ENCODE data around the gene PLPP3. TPM values are rescaled to one million over a fixed set of nuclear protein-coding genes. Genes with fewer than 3 reads are reported as not detected.

PLPP3 gene
- total RNA-seq, 1 donor from 2014 or later = 16.1 TPM

DNA sequence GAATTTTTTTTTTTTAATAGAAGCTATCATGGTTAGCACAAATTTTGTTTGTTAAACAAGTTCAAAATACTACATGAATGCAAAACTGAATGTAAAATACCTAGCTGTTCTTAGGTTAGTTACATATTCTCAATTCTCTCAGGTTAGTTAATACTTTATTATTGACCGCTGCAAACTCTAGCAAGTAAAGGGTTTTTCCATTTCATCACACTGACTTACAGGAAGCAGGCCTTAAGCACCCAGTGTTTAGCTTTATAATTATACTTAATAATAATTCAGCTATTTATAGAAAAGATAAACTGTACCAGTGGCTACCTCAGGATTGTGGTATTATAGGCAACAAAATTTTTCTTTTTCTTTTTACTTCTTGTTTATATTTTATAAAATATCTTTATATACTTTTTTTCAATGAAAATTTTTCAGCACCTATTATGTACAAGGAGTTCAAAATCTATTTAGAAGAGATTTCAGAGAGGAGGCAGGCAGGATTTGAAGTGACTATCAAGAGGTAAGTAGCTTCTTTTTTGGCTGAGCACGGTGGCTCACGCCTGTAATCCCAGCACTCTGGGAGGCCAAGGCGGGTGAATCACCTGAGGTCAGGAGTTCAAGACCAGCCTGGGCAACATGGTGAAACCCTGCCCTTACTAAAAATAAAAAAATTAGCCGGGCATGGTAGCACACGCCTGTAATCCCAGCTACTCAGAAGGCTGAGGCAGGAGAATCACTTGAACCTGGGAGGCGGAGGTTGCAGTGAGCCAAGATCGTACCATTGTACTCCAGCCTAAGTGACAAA, 17.9 kb downstream of the PLPP3 start:
- no peak for DNase-seq (ENCODE audit: low spot score, unreplicated experiment)
- Mint-ChIP-seq H3K27ac (no peak overlapping the region), H3K36me3 (ENCODE audit: insufficient read depth) (no peaks in the 10 kb centered on the region), H3K27me3 (no peaks in the 10 kb centered on the region), H3K4me1 (ENCODE audit: low read depth) (peaks cover 41% of the 10 kb centered on the region), H3K9me3 (ENCODE audit: low read depth) (no peaks in the 10 kb centered on the region), H3K4me3 (ENCODE audit: low read depth) (no peak overlapping the region)
- TF ChIP-seq, protein P1, sequence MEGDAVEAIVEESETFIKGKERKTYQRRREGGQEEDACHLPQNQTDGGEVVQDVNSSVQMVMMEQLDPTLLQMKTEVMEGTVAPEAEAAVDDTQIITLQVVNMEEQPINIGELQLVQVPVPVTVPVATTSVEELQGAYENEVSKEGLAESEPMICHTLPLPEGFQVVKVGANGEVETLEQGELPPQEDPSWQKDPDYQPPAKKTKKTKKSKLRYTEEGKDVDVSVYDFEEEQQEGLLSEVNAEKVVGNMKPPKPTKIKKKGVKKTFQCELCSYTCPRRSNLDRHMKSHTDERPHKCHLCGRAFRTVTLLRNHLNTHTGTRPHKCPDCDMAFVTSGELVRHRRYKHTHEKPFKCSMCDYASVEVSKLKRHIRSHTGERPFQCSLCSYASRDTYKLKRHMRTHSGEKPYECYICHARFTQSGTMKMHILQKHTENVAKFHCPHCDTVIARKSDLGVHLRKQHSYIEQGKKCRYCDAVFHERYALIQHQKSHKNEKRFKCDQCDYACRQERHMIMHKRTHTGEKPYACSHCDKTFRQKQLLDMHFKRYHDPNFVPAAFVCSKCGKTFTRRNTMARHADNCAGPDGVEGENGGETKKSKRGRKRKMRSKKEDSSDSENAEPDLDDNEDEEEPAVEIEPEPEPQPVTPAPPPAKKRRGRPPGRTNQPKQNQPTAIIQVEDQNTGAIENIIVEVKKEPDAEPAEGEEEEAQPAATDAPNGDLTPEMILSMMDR (IDR thresholded peaks at IDR 0.05; ENCODE audit: unreplicated experiment) = no peak

- no peak overlapping the region for H3K4me3 Mint-ChIP-seq (ENCODE audit: low read depth)
- no peak overlapping the region for H3K27ac Mint-ChIP-seq
- no peak for DNase-seq (ENCODE audit: low spot score, unreplicated experiment)
- H3K27me3 Mint-ChIP-seq = no peaks in the 10 kb centered on the region
- no peaks in the 10 kb centered on the region for H3K9me3 Mint-ChIP-seq (ENCODE audit: low read depth)
- TF ChIP-seq, protein P1 (IDR thresholded peaks at IDR 0.05; ENCODE audit: unreplicated experiment) = no peak
- H3K4me1 Mint-ChIP-seq (ENCODE audit: low read depth) = peaks cover 11% of the 10 kb centered on the region
- H3K36me3 Mint-ChIP-seq (ENCODE audit: insufficient read depth) = no peaks in the 10 kb centered on the region
These were observed 21.6 kb downstream of the PLPP3 start for GRCh38 chr1:56557746-56558145.

GRCh38 chr1:56555448-56555847, 23.9 kb downstream of the PLPP3 start:
- H3K4me3 Mint-ChIP-seq (ENCODE audit: low read depth) = no peak overlapping the region
- H3K4me1 Mint-ChIP-seq (ENCODE audit: low read depth) = peaks cover 2% of the 10 kb centered on the region
- no peaks in the 10 kb centered on the region for H3K36me3 Mint-ChIP-seq (ENCODE audit: insufficient read depth)
- TF ChIP-seq, protein P1 (IDR thresholded peaks at IDR 0.05; ENCODE audit: unreplicated experiment) = no peak
- DNase-seq (ENCODE audit: low spot score, unreplicated experiment) = no peak
- H3K27me3 Mint-ChIP-seq = no peaks in the 10 kb centered on the region
- no peak overlapping the region for H3K27ac Mint-ChIP-seq
- no peaks in the 10 kb centered on the region for H3K9me3 Mint-ChIP-seq (ENCODE audit: low read depth)

DNA sequence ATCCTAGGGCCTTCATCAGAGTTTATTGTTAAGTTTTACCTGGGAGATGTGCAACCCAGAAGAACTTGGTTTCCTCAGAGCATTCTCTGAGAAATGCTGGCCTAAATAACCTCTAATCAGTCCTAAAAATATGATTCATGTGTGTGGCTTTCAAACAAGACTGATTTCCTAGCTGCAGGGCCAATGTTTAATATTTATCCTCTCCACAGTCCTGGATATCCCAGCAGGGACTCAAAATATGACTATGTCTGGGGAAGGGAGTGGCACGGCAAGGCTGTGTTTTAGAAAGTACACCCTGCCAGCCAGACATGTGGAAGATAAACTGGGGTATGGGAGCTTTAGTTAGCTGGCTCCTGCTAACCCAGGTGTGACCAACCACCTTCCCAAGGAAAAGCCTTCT, 26.3 kb downstream of the PLPP3 start:
- Mint-ChIP-seq H3K9me3 (ENCODE audit: low read depth) (no peaks in the 10 kb centered on the region), H3K36me3 (ENCODE audit: insufficient read depth) (no peaks in the 10 kb centered on the region), H3K4me1 (ENCODE audit: low read depth) (peaks cover 8% of the 10 kb centered on the region), H3K27ac (no peak overlapping the region), H3K4me3 (ENCODE audit: low read depth) (no peak overlapping the region), H3K27me3 (no peaks in the 10 kb centered on the region)
- TF ChIP-seq, protein P1 (IDR thresholded peaks at IDR 0.05; ENCODE audit: unreplicated experiment) = no peak
- DNase-seq (ENCODE audit: low spot score, unreplicated experiment) = no peak

DNA sequence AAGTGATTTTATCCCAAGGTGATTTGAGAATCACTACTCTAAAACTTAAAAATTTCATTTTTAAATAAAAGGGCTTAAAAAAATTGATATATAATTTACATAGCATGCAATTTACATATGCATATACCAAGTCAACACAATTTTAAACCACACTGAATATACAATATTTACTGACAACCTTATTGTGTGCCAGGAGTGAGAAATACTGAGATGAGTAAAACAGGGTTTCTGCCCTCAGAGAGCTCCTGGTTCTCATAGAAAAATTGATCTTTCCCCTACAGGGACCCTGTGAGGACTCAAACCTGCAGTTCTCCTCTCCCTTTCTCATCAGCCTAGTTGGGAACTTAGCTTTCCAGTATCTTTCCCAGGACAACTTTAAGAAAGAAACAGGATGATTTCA, 27.0 kb downstream of the PLPP3 start:
- H3K36me3 Mint-ChIP-seq (ENCODE audit: insufficient read depth) = no peaks in the 10 kb centered on the region
- no peaks in the 10 kb centered on the region for H3K9me3 Mint-ChIP-seq (ENCODE audit: low read depth)
- H3K27ac Mint-ChIP-seq = no peak overlapping the region
- TF ChIP-seq, protein P1 (IDR thresholded peaks at IDR 0.05; ENCODE audit: unreplicated experiment) = no peak
- H3K27me3 Mint-ChIP-seq = no peaks in the 10 kb centered on the region
- H3K4me3 Mint-ChIP-seq (ENCODE audit: low read depth) = no peak overlapping the region
- DNase-seq (ENCODE audit: low spot score, unreplicated experiment) = no peak
- H3K4me1 Mint-ChIP-seq (ENCODE audit: low read depth) = peaks cover 12% of the 10 kb centered on the region
